ENCODE results near the gene LDLRAD4. TPM values are rescaled to one million over a fixed set of nuclear protein-coding genes. Genes with fewer than 3 reads are reported as not detected.

Gene LDLRAD4
- total RNA-seq, 2 experiments from 2014 or later = 28.4 to 30.1 TPM

GRCh38 chr18:13587937-13588336 lies 369.4 kb downstream of the LDLRAD4 start:
- H3K27ac Mint-ChIP-seq = peak overlapping the region; percentile 69
- H3K27me3 Mint-ChIP-seq = peaks cover 1% of the 10 kb centered on the region
- ChIA-PET POLR2A (interaction anchor here (1.4 to 1.6 kb wide), 2 partner anchors 21 to 25 kb away, joined by 6 read pairs; no protein-coding TSS in a partner anchor), CTCF (interaction anchor here (1.4 to 1.6 kb wide), 3 partner anchors 10 to 25 kb away, joined by 3 to 6 read pairs (median 4); no protein-coding TSS in a partner anchor)
- intact Hi-C loops (cut with micrococcal nuclease) = loop anchor here (10.0 kb wide), 1 partner anchor 593 kb away; the partner anchor contains the start of gene CEP192
- peak overlapping the region; percentile 36 for H3K4me3 Mint-ChIP-seq
- peaks cover 71% of the 10 kb centered on the region for H3K4me1 Mint-ChIP-seq (ENCODE audit: low read depth)
- H3K36me3 Mint-ChIP-seq = peaks cover 12% of the 10 kb centered on the region
- no peak for DNase-seq
- no peaks in the 10 kb centered on the region for H3K9me3 Mint-ChIP-seq

GRCh38 chr18:13589316-13589715 lies 370.8 kb downstream of the LDLRAD4 start:
- Mint-ChIP-seq H3K4me1 (ENCODE audit: low read depth) (peaks cover 66% of the 10 kb centered on the region), H3K4me3 (no peak overlapping the region), H3K36me3 (peaks cover 13% of the 10 kb centered on the region), H3K9me3 (no peaks in the 10 kb centered on the region), H3K27me3 (peaks cover 1% of the 10 kb centered on the region), H3K27ac (no peak overlapping the region)
- CTCF ChIA-PET = interaction anchor here (1.4 kb wide), 1 partner anchor 23 kb away, joined by 6 read pairs; no protein-coding TSS in a partner anchor
- POLR2A ChIA-PET = no interaction called here
- intact Hi-C loops (cut with micrococcal nuclease) = loop anchor here (10.0 kb wide), 1 partner anchor 595 kb away; the partner anchor contains the start of gene CEP192
- DNase-seq = no peak

GRCh38 chr18:13589943-13590342 lies 371.4 kb downstream of the LDLRAD4 start:
- intact Hi-C loops (cut with micrococcal nuclease) = loop anchor here (10.0 kb wide), 1 partner anchor 595 kb away; the partner anchor contains the start of gene CEP192
- Mint-ChIP-seq H3K4me1 (ENCODE audit: low read depth) (peaks cover 64% of the 10 kb centered on the region), H3K4me3 (no peak overlapping the region), H3K9me3 (peaks cover 4% of the 10 kb centered on the region), H3K36me3 (peaks cover 14% of the 10 kb centered on the region), H3K27me3 (peaks cover 1% of the 10 kb centered on the region), H3K27ac (no peak overlapping the region)
- DNase-seq = no peak
- ChIA-PET POLR2A (interaction anchor here (0.9 kb wide), 1 partner anchor 27 kb away, joined by 3 read pairs; no protein-coding TSS in a partner anchor), CTCF (no interaction called here)

- Mint-ChIP-seq H3K4me3 (no peak overlapping the region), H3K27ac (no peak overlapping the region), H3K27me3 (no peaks in the 10 kb centered on the region), H3K9me3 (peaks cover 27% of the 10 kb centered on the region), H3K36me3 (peaks cover 34% of the 10 kb centered on the region), H3K4me1 (ENCODE audit: low read depth) (peaks cover 45% of the 10 kb centered on the region)
- intact Hi-C loops (cut with micrococcal nuclease) = no loop called here
- ChIA-PET POLR2A (no interaction called here), CTCF (no interaction called here)
- no peak for DNase-seq
Observed at GRCh38 chr18:13592246-13592645, 373.7 kb downstream of the LDLRAD4 start.

- peaks cover 45% of the 10 kb centered on the region for H3K9me3 Mint-ChIP-seq
- H3K27me3 Mint-ChIP-seq = no peaks in the 10 kb centered on the region
- peaks cover 26% of the 10 kb centered on the region for H3K4me1 Mint-ChIP-seq (ENCODE audit: low read depth)
- POLR2A ChIA-PET = no interaction called here
- no peak for DNase-seq
- CTCF ChIA-PET = no interaction called here
- H3K4me3 Mint-ChIP-seq = no peak overlapping the region
- no peak overlapping the region for H3K27ac Mint-ChIP-seq
- intact Hi-C loops (cut with micrococcal nuclease) = no loop called here
- peaks cover 50% of the 10 kb centered on the region for H3K36me3 Mint-ChIP-seq
Observed at GRCh38 chr18:13594551-13594950, 376.0 kb downstream of the LDLRAD4 start.

- ChIA-PET CTCF (interaction anchor here (1.2 kb wide), 1 partner anchor 381 kb away, joined by 3 read pairs; no protein-coding TSS in a partner anchor), POLR2A (no interaction called here)
- intact Hi-C loops (cut with micrococcal nuclease) = no loop called here
- H3K4me1 Mint-ChIP-seq (ENCODE audit: low read depth) = peaks cover 3% of the 10 kb centered on the region
- no peak overlapping the region for H3K4me3 Mint-ChIP-seq
- H3K27ac Mint-ChIP-seq = no peak overlapping the region
- peaks cover 45% of the 10 kb centered on the region for H3K9me3 Mint-ChIP-seq
- H3K36me3 Mint-ChIP-seq = peaks cover 46% of the 10 kb centered on the region
- no peaks in the 10 kb centered on the region for H3K27me3 Mint-ChIP-seq
- DNase-seq = no peak
Observed at GRCh38 chr18:13597068-13597467, 378.5 kb downstream of the LDLRAD4 start.

- Mint-ChIP-seq H3K9me3 (peaks cover 45% of the 10 kb centered on the region), H3K27ac (no peak overlapping the region), H3K4me1 (ENCODE audit: low read depth) (no peaks in the 10 kb centered on the region), H3K27me3 (no peaks in the 10 kb centered on the region), H3K4me3 (no peak overlapping the region), H3K36me3 (peaks cover 45% of the 10 kb centered on the region)
- ChIA-PET POLR2A (interaction anchor here (1.0 kb wide), 1 partner anchor 10 kb away, joined by 3 read pairs; no protein-coding TSS in a partner anchor), CTCF (interaction anchor here (1.4 to 1.5 kb wide), 2 partner anchors 10 to 20 kb away, joined by 4 to 6 read pairs; no protein-coding TSS in a partner anchor)
- no peak for DNase-seq
- intact Hi-C loops (cut with micrococcal nuclease) = no loop called here
Observed at GRCh38 chr18:13598591-13598990, 380.0 kb downstream of the LDLRAD4 start.

GRCh38 chr18:13599031-13599430 lies 380.5 kb downstream of the LDLRAD4 start:
- DNase-seq = no peak
- POLR2A ChIA-PET = interaction anchor here (1.0 kb wide), 1 partner anchor 10 kb away, joined by 3 read pairs; no protein-coding TSS in a partner anchor
- Mint-ChIP-seq H3K36me3 (peaks cover 43% of the 10 kb centered on the region), H3K4me3 (no peak overlapping the region), H3K4me1 (ENCODE audit: low read depth) (no peaks in the 10 kb centered on the region), H3K9me3 (peaks cover 45% of the 10 kb centered on the region), H3K27ac (no peak overlapping the region), H3K27me3 (no peaks in the 10 kb centered on the region)
- intact Hi-C loops (cut with micrococcal nuclease) = no loop called here
- CTCF ChIA-PET = interaction anchor here (1.4 to 1.5 kb wide), 2 partner anchors 9 to 20 kb away, joined by 4 to 6 read pairs; no protein-coding TSS in a partner anchor

GRCh38 chr18:13603304-13604019 lies 384.9 kb downstream of the LDLRAD4 start:
- Mint-ChIP-seq H3K4me3 (no peak overlapping the region), H3K27me3 (no peaks in the 10 kb centered on the region), H3K9me3 (peaks cover 6% of the 10 kb centered on the region), H3K4me1 (ENCODE audit: low read depth) (peaks cover 12% of the 10 kb centered on the region), H3K36me3 (peaks cover 10% of the 10 kb centered on the region), H3K27ac (no peak overlapping the region)
- ChIA-PET CTCF (interaction anchor here (1.9 kb wide), 1 partner anchor 16 kb away, joined by 4 read pairs; no protein-coding TSS in a partner anchor), POLR2A (no interaction called here)
- peak; percentile 2 for DNase-seq
- intact Hi-C loops (cut with micrococcal nuclease) = no loop called here

GRCh38 chr18:13604786-13605185 lies 386.2 kb downstream of the LDLRAD4 start:
- H3K4me3 Mint-ChIP-seq = no peak overlapping the region
- peaks cover 5% of the 10 kb centered on the region for H3K36me3 Mint-ChIP-seq
- no peaks in the 10 kb centered on the region for H3K27me3 Mint-ChIP-seq
- peaks cover 25% of the 10 kb centered on the region for H3K4me1 Mint-ChIP-seq (ENCODE audit: low read depth)
- no peak overlapping the region for H3K27ac Mint-ChIP-seq
- no peaks in the 10 kb centered on the region for H3K9me3 Mint-ChIP-seq
- POLR2A ChIA-PET = no interaction called here
- CTCF ChIA-PET = no interaction called here
- intact Hi-C loops (cut with micrococcal nuclease) = no loop called here
- DNase-seq = peak; percentile 5

GRCh38 chr18:13605477-13605876 lies 386.9 kb downstream of the LDLRAD4 start:
- intact Hi-C loops (cut with micrococcal nuclease) = no loop called here
- Mint-ChIP-seq H3K4me1 (ENCODE audit: low read depth) (peaks cover 26% of the 10 kb centered on the region), H3K9me3 (no peaks in the 10 kb centered on the region), H3K36me3 (peaks cover 5% of the 10 kb centered on the region), H3K27ac (no peak overlapping the region), H3K27me3 (no peaks in the 10 kb centered on the region), H3K4me3 (no peak overlapping the region)
- CTCF ChIA-PET = no interaction called here
- POLR2A ChIA-PET = interaction anchor here (1.0 to 1.1 kb wide), 2 partner anchors 11 to 19 kb away, joined by 3 read pairs; no protein-coding TSS in a partner anchor
- peak; percentile 8 for DNase-seq

- Mint-ChIP-seq H3K36me3 (peaks cover 5% of the 10 kb centered on the region), H3K4me3 (no peak overlapping the region), H3K27me3 (no peaks in the 10 kb centered on the region), H3K27ac (no peak overlapping the region), H3K9me3 (no peaks in the 10 kb centered on the region), H3K4me1 (ENCODE audit: low read depth) (peaks cover 30% of the 10 kb centered on the region)
- DNase-seq = no peak
- intact Hi-C loops (cut with micrococcal nuclease) = no loop called here
- CTCF ChIA-PET = no interaction called here
- POLR2A ChIA-PET = interaction anchor here (1.0 to 1.1 kb wide), 2 partner anchors 11 to 20 kb away, joined by 3 read pairs; no protein-coding TSS in a partner anchor
Observed at GRCh38 chr18:13605901-13606300, 387.3 kb downstream of the LDLRAD4 start.
